Measurements from ENCODE around the gene CNPY2. TPM values are rescaled to one million over a fixed set of nuclear protein-coding genes. Genes with fewer than 3 reads are reported as not detected.
A peak's percentile ranks its signal among the peaks of the same experiment; 100 is the strongest.
"Not testable (repeated sequence)": the region's sequence is repeated elsewhere in the genome, so short reads cannot be mapped to it uniquely, and the experiment has no call there.

Gene CNPY2
- polyA plus RNA-seq, 1 experiment, result 179 TPM

DNA sequence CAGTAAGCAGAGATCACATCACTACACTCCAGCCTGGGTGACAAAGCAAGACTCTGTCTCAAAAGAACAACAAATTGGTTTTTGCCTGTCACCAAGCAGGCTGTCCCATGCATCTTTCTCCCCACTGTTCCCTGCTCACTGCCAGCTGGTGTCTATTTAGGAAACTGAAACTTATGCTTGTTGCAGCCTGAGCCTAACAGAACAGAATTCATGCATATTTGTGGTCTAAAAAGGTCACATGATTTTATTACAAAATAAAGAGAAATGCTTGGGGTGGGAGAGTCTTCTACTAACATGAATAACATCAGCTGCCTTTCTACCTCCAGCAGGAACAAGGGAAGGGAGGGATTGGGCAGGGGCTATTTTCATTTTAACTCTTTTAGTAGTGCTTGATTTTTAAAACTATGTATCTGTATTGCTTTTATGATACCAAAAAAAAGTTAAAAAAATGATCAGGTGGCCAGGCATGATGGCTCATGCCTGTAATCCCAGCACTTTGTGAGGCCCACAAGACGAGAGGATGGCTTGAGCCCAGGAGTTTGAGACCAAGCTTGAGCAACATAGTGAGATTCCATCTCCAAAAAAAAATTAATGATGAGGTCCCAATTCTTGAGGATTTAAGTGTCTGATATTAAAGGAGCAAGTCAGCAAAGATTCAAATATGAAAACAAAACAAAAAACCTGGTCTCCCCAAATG lies 43.2 kb upstream of the CNPY2 start:
- peak; percentile 74 for DNase-seq (ENCODE audit: low read depth)
- TF ChIP-seq, protein P1, sequence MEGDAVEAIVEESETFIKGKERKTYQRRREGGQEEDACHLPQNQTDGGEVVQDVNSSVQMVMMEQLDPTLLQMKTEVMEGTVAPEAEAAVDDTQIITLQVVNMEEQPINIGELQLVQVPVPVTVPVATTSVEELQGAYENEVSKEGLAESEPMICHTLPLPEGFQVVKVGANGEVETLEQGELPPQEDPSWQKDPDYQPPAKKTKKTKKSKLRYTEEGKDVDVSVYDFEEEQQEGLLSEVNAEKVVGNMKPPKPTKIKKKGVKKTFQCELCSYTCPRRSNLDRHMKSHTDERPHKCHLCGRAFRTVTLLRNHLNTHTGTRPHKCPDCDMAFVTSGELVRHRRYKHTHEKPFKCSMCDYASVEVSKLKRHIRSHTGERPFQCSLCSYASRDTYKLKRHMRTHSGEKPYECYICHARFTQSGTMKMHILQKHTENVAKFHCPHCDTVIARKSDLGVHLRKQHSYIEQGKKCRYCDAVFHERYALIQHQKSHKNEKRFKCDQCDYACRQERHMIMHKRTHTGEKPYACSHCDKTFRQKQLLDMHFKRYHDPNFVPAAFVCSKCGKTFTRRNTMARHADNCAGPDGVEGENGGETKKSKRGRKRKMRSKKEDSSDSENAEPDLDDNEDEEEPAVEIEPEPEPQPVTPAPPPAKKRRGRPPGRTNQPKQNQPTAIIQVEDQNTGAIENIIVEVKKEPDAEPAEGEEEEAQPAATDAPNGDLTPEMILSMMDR (IDR thresholded peaks at IDR 0.05; ENCODE audit: insufficient read depth, low read depth, low read length), result no peak
- Histone ChIP-seq H3K4me3 (ENCODE audit: low read depth, low read length) (peak overlapping the region; percentile 58), H3K27me3 (ENCODE audit: control insufficient read depth, insufficient read depth, low read length) (no peaks in the 10 kb centered on the region), H3K36me3 (ENCODE audit: control insufficient read depth, insufficient read depth, low read length) (peaks cover 22% of the 10 kb centered on the region)
- ChIA-PET CTCF (interaction anchor here (0.7 to 2.1 kb wide), 5 partner anchors 10 to 167 kb away, joined by 3 to 10 read pairs (median 3); partner anchors contain the start of gene PAN2), POLR2A (interaction anchor here (0.5 to 0.9 kb wide), 3 partner anchors 10 to 162 kb away, joined by 3 read pairs; no protein-coding TSS in a partner anchor)

DNA sequence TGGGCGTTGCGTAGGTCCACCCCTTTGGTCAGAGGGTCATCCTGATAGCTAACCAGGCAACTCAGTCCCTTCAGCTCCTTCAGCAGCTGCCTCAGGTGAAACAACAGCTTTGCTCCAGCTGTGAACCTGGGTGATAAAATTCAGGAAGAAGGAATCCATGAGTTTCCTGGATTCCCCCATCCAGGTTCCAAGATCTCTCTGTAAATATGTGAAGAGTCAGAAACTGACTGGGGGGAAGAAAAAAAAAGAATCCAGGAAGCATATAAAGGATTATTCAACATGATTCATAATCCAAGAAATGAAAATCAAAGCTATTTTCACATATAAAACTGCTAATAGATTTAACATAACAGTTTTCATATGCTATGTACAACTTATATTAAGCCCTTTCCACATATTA lies 35.5 kb upstream of the CNPY2 start:
- POLR2A ChIA-PET, result no interaction called here
- no peaks in the 10 kb centered on the region for H3K27me3 ChIP-seq (ENCODE audit: control insufficient read depth, insufficient read depth, low read length)
- CTCF ChIA-PET, result interaction anchor here (1.0 to 1.1 kb wide), 2 partner anchors 9 kb away, joined by 3 read pairs; partner anchors contain the start of gene STAT2
- TF ChIP-seq, protein P1 (IDR thresholded peaks at IDR 0.05; ENCODE audit: insufficient read depth, low read depth, low read length), result no peak
- DNase-seq (ENCODE audit: low read depth), result no peak
- H3K36me3 ChIP-seq (ENCODE audit: control insufficient read depth, insufficient read depth, low read length), result peaks cover 65% of the 10 kb centered on the region
- no peak overlapping the region for H3K4me3 ChIP-seq (ENCODE audit: low read depth, low read length)

DNA sequence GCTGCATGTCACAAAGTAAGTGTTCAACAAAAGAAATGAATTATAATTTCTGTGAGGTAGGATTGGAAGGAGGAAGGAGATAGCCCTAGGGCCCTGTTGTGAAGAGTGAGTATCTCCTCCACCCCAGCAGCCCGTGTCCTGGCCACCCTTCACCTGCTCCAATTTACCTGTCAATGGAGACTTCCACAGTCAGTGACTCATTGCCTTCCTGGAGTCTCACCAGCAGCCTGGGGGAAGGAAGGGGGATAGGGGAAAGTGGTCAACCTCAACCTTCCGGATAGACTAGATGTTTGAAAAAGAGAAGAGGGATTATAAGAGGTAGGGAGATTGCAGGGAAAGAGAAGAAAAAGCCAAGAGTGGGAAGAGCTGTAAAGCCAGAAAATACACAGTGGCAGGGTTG lies 34.9 kb upstream of the CNPY2 start:
- no peak overlapping the region for H3K4me3 ChIP-seq (ENCODE audit: low read depth, low read length)
- no peaks in the 10 kb centered on the region for H3K27me3 ChIP-seq (ENCODE audit: control insufficient read depth, insufficient read depth, low read length)
- ChIA-PET POLR2A (no interaction called here), CTCF (interaction anchor here (1.1 to 1.6 kb wide), 3 partner anchors 9 to 113 kb away, joined by 3 to 5 read pairs (median 4); partner anchors contain the start of gene STAT2)
- H3K36me3 ChIP-seq (ENCODE audit: control insufficient read depth, insufficient read depth, low read length), result peaks cover 64% of the 10 kb centered on the region
- TF ChIP-seq, protein P1 (IDR thresholded peaks at IDR 0.05; ENCODE audit: insufficient read depth, low read depth, low read length), result no peak
- no peak for DNase-seq (ENCODE audit: low read depth)

DNA sequence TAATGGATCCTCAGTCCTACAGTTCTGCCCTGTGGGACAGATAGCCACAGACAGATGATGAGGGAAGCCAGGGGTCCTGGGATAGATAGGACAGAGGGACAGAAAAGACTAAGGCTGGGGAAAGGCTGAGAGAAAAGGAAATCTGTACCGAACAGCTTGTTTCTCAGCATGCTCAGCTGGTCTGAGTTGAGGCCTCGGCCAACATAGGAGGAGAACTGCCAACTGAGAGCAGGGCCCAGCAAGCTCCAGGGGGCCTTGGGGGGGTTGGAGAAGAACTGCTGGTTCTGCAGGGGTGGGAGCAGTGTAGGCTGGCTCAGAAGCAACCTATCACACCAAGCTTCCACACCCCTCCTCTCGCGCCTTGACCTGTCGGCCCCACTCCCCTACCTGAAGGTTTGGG lies 33.0 kb upstream of the CNPY2 start:
- POLR2A ChIA-PET, result interaction anchor here (0.6 kb wide), 1 partner anchor 100 kb away, joined by 7 read pairs; the partner anchor contains the start of gene TIMELESS
- CTCF ChIA-PET, result interaction anchor here (1.3 to 3.5 kb wide), 4 partner anchors 10 to 159 kb away, joined by 3 to 10 read pairs (median 4); partner anchors contain the start of genes IL23A, SMARCC2 and STAT2
- H3K36me3 ChIP-seq (ENCODE audit: control insufficient read depth, insufficient read depth, low read length), result peaks cover 50% of the 10 kb centered on the region
- H3K27me3 ChIP-seq (ENCODE audit: control insufficient read depth, insufficient read depth, low read length), result no peaks in the 10 kb centered on the region
- TF ChIP-seq, protein P1 (IDR thresholded peaks at IDR 0.05; ENCODE audit: insufficient read depth, low read depth, low read length), result no peak
- H3K4me3 ChIP-seq (ENCODE audit: low read depth, low read length), result no peak overlapping the region
- no peak for DNase-seq (ENCODE audit: low read depth)

DNA sequence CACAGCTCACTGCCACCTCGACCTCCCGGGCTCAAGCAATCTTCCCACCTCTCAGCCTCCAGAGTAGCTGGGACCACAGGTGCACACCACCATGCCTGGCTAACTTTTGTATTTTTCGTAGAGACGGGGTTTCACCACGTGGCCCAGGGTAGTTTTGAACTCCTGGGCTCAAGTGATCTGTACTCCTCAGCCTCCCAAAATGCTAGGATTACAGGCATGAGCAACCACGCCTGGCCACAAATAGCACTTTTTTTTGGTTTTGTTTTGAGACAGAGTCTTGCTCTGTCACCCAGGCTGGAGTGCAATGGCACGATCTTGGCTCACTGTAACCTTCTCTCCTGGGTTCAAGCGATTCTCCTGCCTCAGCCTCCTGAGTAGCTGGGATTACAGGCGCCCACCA lies 31.5 kb upstream of the CNPY2 start:
- not testable (repeated sequence) for H3K4me3 ChIP-seq (ENCODE audit: low read depth, low read length); DNase-seq (ENCODE audit: low read depth); H3K27me3 ChIP-seq (ENCODE audit: control insufficient read depth, insufficient read depth, low read length)
- POLR2A ChIA-PET, result interaction anchor here (0.6 kb wide), 1 partner anchor 219 kb away, joined by 11 read pairs; the partner anchor contains the start of gene ESYT1
- CTCF ChIA-PET, result interaction anchor here (1.0 to 3.5 kb wide), 2 partner anchors 10 to 12 kb away, joined by 3 to 10 read pairs; partner anchors contain the start of gene STAT2
- peaks cover 54% of the 10 kb centered on the region for H3K36me3 ChIP-seq (ENCODE audit: control insufficient read depth, insufficient read depth, low read length)

Data from BJ (cell line).